Brain microvascular endothelial cell (primary cell): Measurements from ENCODE around the gene THEM5.
A peak's percentile ranks its signal among the peaks of the same experiment; 100 is the strongest.

ENCODE experiments used
- DNase-seq: peaks from one replicate; pipeline ENCODE4 v3.0.0-alpha.2; 2020
- H3K27ac ChIP-seq: fragments of 250-450 bp; sonication (Bioruptor Pico); 2 replicates; pipeline ENCODE4 v1.5.1; 2020; ENCODE audit warnings: mild to moderate bottlenecking, moderate library complexity
- H3K27me3 ChIP-seq: fragments of 250-450 bp; sonication (Bioruptor Pico); replicated peaks from 2 replicates; pipeline ENCODE4 v1.5.1; 2020; ENCODE audit warnings: mild to moderate bottlenecking
- H3K36me3 ChIP-seq: fragments of 250-450 bp; sonication (Bioruptor Pico); replicated peaks from 2 replicates; pipeline ENCODE4 v1.5.1; 2020; ENCODE audit warnings: mild to moderate bottlenecking
- H3K4me3 ChIP-seq: 2 replicates; pipeline ENCODE4 v1.5.1; 2011; ENCODE audit warnings: low read depth, mild to moderate bottlenecking, control low read depth, low read length, moderate library complexity
- in situ Hi-C: cut with HindIII; loops from 2 replicates; pipeline ENCODE4 v1.10.0; 2017; ENCODE audit warnings: low sequenced_read_pairs, low pct_ligation_motif_present
- TF ChIP-seq, protein P1 (sequence below): IDR thresholded peaks from 2 replicates; pipeline ENCODE4 v1.5.1; 2011; ENCODE audit warnings: low read depth, mild to moderate bottlenecking, moderate library complexity, low read length, control low read depth, inconsistent platforms; ENCODE audit errors: missing control alignments

The THEM5 gene

DNA sequence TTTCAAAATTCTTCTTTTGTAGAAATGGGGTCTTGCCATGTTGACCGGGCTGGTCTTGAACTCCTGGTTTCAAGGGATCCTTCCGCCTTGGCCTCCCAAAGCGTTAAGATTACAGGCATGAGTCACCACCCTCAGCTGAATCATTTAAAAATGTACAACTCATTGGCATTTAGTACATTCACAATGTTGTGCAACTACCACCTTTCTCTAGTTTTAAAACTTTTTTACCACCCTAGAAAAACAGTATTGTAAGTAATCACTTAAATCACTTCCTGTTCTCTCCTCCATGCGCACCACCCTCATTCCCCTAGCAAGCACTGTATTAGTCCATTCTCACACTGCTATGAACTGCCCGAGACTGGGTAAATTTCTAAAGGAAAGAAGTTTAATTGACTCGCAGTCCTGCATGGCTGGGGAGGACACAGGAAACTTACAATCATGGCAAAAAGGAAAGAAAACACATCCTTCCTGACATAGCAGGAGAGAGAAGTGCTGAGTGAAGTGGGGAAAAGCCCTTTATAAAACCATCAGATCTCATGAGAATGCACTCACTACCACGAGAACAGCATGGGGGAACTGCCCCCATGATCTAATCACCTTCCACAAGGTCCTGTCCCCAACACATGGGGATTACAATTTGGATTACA, 14.4 kb upstream of the THEM5 start:
- H3K36me3 ChIP-seq = no peaks in the 10 kb centered on the region
- H3K27ac ChIP-seq = peak overlapping the region; percentile 26
- TF ChIP-seq, protein P1, sequence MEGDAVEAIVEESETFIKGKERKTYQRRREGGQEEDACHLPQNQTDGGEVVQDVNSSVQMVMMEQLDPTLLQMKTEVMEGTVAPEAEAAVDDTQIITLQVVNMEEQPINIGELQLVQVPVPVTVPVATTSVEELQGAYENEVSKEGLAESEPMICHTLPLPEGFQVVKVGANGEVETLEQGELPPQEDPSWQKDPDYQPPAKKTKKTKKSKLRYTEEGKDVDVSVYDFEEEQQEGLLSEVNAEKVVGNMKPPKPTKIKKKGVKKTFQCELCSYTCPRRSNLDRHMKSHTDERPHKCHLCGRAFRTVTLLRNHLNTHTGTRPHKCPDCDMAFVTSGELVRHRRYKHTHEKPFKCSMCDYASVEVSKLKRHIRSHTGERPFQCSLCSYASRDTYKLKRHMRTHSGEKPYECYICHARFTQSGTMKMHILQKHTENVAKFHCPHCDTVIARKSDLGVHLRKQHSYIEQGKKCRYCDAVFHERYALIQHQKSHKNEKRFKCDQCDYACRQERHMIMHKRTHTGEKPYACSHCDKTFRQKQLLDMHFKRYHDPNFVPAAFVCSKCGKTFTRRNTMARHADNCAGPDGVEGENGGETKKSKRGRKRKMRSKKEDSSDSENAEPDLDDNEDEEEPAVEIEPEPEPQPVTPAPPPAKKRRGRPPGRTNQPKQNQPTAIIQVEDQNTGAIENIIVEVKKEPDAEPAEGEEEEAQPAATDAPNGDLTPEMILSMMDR = no peak
- in situ Hi-C loops = no loop called here
- H3K27me3 ChIP-seq = no peaks in the 10 kb centered on the region
- DNase-seq = peak; percentile 73
- no peak overlapping the region for H3K4me3 ChIP-seq

DNA sequence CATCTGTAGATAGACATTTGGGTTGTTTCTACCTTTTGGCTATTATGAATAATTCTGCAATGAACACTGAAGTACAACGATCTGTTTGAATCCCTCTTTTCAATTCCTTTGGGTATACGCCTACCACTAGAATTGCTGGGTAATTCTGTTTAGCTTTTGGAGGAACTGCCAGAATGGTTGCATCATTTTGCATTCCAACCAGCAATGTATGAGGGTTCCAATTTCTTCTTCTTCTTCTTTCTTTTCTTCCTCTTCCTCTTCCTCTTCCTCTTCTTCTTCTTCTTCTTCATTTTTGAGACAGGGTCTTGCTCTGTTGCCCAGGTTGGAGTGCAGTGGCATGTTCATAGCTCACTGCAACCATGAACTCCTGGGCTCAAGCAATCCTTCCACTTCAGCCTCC, 13.8 kb upstream of the THEM5 start:
- DNase-seq = no peak
- in situ Hi-C loops = no loop called here

DNA sequence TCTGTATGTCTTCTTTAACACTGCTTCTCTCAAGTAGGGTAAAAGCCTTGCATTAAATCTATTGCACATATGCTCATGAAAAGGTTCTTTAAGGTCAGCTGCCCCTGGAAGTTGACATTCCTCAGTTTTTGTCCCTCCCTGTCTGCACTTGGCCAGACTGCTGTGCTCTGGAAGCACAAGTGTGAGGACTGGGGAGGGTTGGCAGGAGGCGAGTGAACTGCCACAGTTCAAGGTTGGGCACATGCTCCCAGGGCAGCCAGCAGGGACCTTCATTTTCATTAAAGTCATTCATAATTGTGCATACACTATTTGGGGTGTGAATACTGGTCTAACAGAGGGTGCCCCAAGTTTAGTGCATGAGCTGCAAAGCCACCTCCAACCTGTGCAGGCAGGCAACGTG, 10.9 kb upstream of the THEM5 start:
- no peak for DNase-seq
- Histone ChIP-seq H3K27me3 (no peaks in the 10 kb centered on the region), H3K27ac (no peak overlapping the region), H3K36me3 (no peaks in the 10 kb centered on the region), H3K4me3 (no peak overlapping the region)
- TF ChIP-seq, protein P1 = no peak
- in situ Hi-C loops = no loop called here

More for the DNA sequence above, 13.8 kb upstream of the THEM5 start:
- Histone ChIP-seq H3K27me3 (no peaks in the 10 kb centered on the region), H3K36me3 (no peaks in the 10 kb centered on the region), H3K4me3 (no peak overlapping the region), H3K27ac (no peak overlapping the region)
- TF ChIP-seq, protein P1 = no peak

DNA sequence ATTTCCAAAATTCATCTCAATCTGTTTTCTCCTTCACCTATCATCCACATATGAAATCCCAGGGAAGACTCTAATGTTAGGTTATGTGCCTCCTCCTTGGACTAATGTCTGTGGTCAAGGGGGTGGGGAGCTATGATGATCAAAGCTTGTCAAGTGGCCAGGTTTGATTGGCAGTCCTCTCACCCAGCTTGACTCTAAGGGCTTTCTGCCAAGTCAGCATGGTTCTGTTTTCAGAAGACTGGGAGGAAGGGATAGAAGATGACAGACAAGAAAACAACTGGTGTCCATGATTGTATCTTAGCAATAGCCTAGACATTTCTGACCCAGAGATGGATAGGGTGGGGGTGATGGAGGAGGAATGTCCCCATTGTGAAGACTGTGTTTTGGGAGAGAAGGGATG, 9.1 kb upstream of the THEM5 start:
- Histone ChIP-seq H3K27ac (no peak overlapping the region), H3K36me3 (no peaks in the 10 kb centered on the region), H3K4me3 (no peak overlapping the region), H3K27me3 (no peaks in the 10 kb centered on the region)
- DNase-seq = no peak
- TF ChIP-seq, protein P1 = no peak
- in situ Hi-C loops = no loop called here

DNA sequence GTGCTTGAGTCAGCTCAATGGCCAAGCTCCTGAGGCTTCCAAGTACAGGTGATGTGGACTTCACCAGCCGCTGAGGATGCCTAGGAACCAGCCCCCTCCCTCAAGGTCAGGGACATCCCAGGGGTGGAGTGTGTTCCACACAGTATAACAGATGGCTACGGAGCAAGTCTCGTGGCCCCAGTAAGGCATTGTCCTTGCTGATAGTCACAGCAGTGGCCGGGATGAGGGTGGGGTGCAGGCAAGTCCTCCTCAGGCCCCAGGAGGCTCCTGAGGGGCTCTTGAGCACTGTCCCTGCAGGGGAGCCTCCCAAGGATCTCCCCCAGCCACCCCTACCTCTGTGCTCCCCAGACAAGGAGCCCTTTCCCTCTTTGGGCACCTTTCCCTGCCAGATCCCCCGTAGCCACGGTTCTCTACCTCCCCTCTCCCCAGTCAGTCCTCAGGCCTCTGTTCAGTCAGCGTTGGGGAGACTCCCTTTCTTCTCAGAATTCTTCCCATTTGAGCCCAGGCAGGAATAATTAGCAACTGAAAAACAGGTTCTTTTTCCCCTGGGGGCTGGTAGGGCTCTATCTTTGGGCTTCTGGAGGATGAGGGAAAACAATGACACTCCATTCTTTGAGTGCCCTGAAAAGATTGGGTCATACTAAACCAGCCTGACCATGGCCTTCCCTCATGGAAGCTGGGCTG, 7.1 kb upstream of the THEM5 start:
- Histone ChIP-seq H3K27ac (no peak overlapping the region), H3K36me3 (no peaks in the 10 kb centered on the region), H3K4me3 (no peak overlapping the region), H3K27me3 (no peaks in the 10 kb centered on the region)
- in situ Hi-C loops = no loop called here
- TF ChIP-seq, protein P1 = no peak
- no peak for DNase-seq
